Activated CD4-positive, alpha-beta T cell treated with anti-CD3 and anti-CD28 coated beads for 4 hours (primary cell): ENCODE results near the gene CAMK4.

ENCODE experiments used
- DNase-seq, 2 donors: peaks; one replicate each; pipeline ENCODE4 v3.0.0-alpha.2; 2020

The CAMK4 gene

GRCh38 chr5:111434800-111435199 lies 210.6 kb downstream of the CAMK4 start:
- DNase-seq: no peak

- no peak for DNase-seq
Observed at GRCh38 chr5:111439473-111440075, 215.4 kb downstream of the CAMK4 start.

GRCh38 chr5:111447099-111447498 lies 222.9 kb downstream of the CAMK4 start:
- no peak for DNase-seq

DNA sequence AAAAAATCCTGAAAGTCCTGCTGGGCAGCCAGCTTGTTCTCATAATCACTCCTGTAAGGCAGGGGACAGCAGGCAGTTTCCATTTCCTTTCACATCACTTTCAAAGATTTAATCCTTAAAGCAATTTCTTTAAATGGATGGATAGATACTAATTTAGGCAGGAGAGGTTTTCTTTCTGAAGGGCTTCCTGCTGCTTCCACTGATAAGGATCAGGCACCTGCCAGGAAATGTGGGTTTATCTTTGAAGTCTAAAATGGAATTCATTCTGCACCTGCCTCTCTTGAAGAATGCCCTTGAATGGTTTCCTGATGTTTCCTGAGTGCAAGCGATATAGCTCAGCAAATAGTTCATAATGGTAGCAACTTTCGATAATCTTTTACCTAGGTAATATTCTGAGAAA lies 223.6 kb downstream of the CAMK4 start:
- no peak for DNase-seq

GRCh38 chr5:111453295-111453694 lies 229.1 kb downstream of the CAMK4 start:
- no peak for DNase-seq

DNA sequence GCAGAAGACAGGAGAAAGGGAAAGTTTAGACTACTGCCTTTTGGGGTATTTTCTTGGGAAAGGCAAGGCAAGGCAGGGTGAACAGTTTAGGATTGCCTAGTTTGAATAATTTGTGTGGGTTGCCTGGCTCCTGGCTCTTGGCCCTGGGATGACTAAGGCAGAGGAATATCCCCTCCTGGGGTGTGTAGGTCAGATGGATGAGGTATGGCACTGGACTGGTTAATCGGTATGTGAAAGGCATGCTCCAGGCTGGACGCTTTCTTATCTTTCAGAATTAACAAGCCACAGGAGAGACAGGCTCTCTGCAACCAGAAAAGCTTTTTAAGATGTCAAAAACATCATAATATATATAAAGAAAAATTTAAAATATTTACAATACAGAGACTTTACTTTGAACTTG lies 229.6 kb downstream of the CAMK4 start:
- no peak for DNase-seq

- no peak for DNase-seq
Observed at GRCh38 chr5:111454198-111454622, 230.0 kb downstream of the CAMK4 start.

DNA sequence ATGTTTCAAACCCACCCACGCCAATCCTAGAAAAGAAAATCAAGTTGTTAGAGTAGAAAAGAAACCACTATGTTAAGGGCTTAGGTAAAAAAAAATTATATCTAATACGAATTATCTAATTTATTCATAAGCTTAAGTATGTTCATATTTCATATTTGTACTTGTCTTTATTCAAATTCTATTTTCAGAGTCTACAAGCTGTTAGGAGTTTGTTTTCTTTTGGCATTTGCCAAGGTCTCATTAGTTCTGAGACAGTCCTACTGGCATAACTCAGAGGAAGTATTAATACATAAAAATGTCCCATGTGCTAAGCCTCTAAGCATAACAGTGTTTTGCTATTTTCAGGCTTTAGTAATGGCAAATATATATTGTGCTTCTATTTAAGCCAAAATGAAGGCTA lies 230.6 kb downstream of the CAMK4 start:
- no peak for DNase-seq

DNA sequence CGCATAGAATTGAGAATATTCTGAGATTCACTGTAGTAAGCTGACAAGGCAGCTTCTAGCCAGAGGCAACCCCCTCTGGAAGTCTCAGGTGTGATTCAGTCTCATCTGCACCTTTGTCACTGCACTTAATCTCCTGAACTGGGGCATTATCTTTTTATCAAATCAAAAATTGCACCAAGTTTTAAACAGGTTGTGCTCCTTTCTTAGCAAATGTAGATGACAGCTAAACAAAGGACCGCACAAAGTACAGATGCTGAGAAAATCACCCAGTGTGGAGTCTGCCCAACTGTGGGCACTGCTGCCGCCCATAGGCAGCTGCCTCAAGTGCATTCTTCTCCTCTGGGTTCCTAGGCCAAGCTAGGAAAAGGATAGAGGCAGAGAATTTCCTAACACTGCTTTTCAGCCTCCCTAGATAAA lies 237.1 kb downstream of the CAMK4 start:
- no peak for DNase-seq

DNA sequence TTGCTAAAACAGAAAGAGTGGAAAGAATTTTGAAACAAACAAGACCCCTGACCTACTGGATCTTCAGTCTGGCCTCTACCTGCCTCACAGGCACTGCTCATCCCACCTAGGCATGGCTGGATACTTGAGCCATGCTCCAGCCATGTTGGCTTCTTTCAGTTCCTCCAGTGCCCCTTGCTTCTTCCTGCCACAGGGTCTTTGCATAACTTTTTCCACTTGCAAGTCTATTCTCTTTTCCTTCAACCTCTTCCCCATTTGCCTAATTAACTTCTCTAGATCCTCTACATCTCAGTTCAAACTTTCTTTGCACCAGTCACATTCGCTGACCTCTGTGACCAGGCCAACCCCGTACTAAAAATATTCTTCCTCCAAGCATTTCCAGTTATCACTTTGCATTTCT lies 237.8 kb downstream of the CAMK4 start:
- DNase-seq: no peak

DNA sequence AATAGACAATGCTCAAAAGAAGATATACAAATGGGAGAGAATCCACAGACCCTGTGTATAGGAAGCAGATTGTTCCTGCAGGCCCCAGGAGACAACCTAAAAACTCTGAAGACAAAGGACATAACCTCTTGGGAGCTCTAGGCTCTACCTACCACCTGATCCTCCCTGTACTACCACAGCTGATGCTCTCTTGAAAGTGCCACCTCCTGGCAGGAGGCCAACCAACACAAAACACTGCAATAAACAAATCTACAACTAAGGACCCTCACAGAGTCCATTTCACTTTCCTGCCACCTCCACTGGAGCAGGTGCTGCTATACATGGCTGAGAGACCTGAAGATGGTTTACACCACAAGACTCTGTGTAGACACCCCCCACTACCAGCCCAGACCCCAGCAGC lies 239.1 kb downstream of the CAMK4 start:
- no peak for DNase-seq

DNA sequence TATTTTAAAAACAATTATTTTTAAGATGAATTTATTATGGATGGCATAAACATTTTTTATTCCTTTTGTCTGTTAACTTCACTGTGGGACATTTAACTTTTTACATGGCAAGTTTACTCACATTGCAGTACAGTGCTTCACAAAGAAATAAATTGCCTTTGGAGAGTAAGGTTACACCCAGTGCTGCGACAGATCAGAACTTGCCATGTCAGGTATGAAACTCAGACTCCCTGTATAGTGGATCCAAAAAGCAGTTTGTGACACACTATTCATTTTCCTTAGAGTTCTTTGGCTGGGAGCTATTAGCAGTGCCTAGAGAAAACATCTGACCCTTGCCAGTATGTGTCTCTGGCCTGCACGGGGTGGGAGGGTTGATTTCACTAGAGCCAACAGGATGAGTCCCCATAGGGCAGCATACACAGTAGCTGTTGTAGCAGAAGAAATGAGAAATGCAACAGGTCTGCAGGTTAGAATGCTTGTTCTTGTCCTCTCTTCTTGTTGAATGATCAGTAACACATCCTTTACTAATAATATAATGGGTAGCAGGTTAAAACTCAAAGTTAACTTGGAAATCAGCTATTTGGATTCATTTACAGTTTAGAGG lies 245.2 kb downstream of the CAMK4 start:
- DNase-seq: no peak

GRCh38 chr5:111469903-111470302 lies 245.7 kb downstream of the CAMK4 start:
- DNase-seq: no peak

GRCh38 chr5:111472096-111472495 lies 247.9 kb downstream of the CAMK4 start:
- no peak for DNase-seq

GRCh38 chr5:111472579-111472978 lies 248.4 kb downstream of the CAMK4 start:
- DNase-seq: no peak

GRCh38 chr5:111478266-111478665 lies 254.1 kb downstream of the CAMK4 start:
- no peak for DNase-seq

DNA sequence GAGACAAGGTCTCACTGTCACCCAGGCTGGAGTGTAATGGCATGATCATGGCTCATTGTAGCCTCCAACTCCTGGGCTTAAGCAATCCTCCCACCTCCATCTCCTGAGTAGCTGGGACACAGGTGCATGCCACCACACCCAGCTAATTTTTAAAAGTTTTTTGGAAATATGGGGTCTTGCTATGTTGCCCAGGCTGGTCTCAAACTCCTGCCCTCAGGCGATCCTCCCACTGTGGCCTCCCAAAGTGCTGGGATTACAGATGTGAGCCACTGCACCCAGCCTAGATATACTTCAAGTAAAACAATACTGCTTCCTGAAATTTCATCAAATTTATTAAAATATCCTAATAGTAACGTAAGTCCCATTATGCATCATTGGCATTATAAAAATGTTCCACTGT lies 254.7 kb downstream of the CAMK4 start:
- DNase-seq: no peak

DNA sequence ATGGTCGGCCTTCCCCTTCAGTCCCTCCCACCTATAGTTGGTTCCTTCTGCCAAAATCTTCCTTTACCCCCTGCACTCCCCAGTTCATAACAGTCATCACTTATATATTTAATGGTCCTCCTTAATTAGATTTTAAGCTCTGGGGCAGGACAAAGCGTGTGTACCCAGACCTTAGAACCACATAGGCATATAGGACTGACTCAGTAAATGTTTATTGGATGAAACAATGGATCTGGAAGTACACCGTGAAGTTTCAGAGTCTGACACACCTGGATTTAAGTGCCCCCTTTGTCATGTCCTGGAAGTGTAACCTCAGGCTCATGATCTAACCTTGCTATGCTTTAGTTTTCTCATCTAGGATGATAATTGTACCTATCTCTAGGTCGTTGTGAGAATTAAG lies 256.2 kb downstream of the CAMK4 start:
- DNase-seq: no peak

- DNase-seq: no peak
Observed at GRCh38 chr5:111486055-111486454, 261.9 kb downstream of the CAMK4 start.

DNA sequence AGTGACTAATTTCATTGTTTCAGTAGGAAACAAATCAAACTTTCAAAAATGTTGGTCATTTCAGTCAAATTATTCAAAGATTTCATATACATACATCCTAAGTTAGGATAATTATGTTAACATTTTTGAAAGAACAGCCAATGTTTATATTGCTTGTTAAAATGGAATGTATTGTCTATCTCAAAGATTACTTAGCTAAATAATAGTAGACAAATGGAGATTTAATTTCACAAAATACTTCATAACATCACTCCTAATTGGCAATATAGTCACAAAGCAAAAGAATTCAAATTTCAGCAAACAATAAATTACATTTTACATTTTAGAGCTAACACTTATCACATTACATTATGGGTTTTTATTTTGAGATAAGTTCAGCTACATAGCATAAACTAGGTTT lies 262.7 kb downstream of the CAMK4 start:
- DNase-seq: no peak

GRCh38 chr5:111488353-111488752 lies 264.2 kb downstream of the CAMK4 start:
- no peak for DNase-seq

DNA sequence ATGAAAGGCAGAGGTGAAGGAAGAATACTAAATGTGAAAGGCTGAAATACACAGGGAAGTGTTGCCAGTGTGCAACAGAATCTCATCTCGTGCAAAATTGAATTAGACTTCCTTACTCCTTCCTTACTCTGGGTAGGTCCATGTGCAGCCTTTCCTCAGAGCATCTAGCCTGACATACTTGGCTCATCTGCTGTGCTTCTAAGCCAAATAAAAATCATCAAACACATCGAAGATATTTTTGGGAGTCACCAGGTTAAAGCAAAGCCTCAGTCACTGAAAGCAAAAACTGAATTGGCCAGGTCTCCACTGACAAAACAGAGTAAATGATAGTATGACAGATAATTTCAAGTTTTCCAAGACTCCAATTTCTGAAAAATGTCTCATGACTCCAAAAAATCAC lies 268.8 kb downstream of the CAMK4 start:
- no peak for DNase-seq

- DNase-seq: no peak
Observed at GRCh38 chr5:111494355-111494999, 270.3 kb downstream of the CAMK4 start.

- DNase-seq: no peak
Observed at GRCh38 chr5:111495159-111495558, 271.0 kb downstream of the CAMK4 start.

GRCh38 chr5:111498346-111498745 lies 274.2 kb downstream of the CAMK4 start:
- DNase-seq: no peak
